NCI-H774 (cell line): ENCODE measurements around the gene PDRG1.
"Not testable (repeated sequence)": the region's sequence is repeated elsewhere in the genome, so short reads cannot be mapped to it uniquely, and the experiment has no call there.

ENCODE experiments used
- DNase-seq: peaks from one replicate; lab custom pipeline; 2025; lab: John Stamatoyannopoulos, UW

PDRG1 gene

DNA sequence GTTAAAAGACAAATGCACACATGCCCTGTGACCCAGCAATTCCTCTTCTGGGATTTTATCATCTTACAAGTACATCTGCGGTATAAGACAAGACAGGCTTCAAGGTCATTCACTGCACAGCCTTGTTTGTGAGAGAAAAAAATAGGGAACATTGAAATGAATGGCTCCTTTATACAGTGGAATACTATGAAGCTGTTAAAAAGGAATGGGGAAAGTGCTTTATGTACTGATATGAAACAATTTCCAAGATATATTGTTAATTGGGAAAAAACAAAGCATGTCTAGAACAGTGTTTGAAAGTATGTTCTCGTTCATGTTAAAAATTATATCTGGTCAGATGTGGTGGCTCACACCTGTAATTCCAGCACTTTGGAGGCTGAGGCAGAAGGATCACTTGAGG lies 25.4 kb downstream of the PDRG1 start:
- no peak for DNase-seq

DNA sequence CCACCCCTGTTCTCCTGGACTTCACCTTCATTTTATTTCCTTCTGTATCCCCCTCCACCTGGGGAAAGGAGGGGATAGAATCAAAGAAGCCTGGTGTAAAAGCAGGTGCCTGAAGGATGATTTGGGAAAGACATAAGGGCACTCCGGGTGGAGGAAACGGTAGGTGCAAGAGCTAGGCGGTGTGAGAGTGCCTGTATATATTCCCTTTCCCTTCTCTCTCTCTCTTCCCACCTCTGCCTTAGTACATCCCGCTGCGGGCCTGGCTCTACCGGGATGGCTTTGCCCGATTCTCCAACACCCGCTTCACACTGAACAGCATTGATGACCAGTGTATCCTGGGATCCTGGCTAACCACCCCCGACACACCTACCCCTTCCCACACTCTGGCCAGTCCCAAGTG lies 26.2 kb downstream of the PDRG1 start:
- DNase-seq: no peak

DNA sequence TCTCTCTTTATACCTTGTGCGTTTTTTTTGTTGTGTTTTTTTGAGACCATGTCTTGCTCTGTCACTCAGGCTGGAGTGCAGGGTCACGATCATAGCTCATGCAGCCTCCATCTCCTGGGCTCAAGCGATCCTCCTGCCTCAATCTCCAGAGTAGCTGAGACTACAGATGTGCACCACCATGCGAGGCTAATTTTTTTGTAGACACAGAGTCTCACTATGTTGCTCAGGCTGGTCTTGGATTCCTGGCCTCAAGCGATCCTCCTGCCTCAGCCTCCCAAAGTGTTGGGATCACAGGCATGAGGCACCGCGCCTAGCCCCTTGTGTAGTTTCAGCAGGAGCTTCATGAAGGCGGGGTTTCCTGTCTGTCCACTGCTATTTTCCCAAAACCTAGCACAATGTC lies 27.3 kb downstream of the PDRG1 start:
- no peak for DNase-seq

DNA sequence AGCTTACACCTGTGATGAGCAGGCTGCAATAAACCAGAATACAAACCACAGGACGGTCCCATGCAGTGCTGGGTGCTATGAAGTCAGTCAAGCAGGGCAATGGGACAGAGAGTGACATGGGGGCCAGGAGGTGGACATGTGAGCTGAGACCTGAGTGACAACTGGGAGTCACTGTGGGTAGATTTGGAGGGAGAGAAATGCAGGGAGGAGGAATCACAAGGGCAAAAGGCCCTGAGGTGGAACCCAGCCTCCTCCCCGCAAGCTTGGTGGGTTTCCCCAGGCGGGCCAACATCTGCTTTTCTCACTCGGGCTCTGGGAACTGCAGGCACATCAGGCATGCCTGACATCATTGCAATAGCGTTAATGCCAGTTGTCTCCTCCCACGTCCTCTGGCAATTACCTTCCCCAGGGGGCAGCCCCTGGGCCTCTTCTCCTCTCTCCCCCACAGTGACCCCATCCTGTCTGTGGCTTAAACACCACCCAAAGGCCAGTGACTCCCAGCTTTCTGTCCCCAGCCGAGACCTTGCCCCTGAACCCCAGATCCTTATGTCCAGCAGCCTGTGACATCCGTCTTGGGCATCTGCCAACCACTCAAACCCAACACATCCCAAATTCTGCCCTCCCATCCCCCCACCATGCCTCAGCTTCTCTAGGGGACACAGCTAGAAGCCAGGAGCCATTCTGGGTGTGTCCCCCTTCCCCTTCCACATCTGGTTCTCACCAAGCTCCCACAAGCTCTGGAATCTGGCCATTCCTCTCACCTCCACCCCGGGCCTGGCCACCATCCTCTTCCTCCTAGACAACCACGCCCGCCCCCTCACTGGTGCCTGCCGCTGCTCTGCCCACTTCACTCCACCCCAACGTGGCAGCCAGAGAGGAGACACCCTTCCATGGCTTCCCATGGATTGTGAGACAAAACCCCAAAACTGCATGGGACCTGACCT lies 28.2 kb downstream of the PDRG1 start:
- DNase-seq: no peak

DNA sequence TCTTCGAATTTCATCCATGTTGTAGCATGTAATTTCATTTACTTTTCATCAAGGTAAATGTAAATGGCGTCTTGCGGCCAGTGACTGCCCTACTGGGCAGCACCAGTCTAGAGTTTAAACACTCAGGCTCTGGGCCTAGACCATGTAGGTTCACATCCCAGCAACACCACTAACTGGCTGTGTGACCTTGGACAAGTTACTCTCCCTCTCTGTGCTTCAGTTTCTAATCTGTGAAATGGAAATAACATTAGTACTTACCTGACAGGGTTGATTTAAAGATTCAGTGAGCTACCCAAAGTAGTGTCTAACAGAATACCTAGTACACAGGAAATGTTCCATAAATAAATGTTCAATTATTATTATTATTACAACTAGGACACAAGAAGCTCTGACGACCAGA lies 29.3 kb downstream of the PDRG1 start:
- no peak for DNase-seq

DNA sequence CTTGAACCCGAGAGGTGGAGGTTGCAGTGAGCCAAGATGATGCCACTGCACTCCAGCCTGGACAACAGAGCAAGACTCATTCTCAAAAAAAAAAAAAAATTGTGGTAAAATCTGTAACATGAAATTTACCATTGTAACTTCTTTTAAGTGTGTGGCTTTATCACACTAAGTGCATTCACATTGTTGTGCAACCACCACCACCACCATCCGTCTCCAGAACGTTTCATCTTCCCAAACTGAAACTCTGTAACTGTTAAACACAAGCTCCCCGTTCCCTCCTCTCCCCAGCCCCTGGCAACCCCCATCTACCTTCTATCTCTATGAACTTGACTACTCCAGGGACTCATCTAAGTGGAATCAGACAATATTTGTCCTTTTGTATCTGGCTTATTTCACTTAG lies 29.7 kb downstream of the PDRG1 start:
- no peak for DNase-seq

DNA sequence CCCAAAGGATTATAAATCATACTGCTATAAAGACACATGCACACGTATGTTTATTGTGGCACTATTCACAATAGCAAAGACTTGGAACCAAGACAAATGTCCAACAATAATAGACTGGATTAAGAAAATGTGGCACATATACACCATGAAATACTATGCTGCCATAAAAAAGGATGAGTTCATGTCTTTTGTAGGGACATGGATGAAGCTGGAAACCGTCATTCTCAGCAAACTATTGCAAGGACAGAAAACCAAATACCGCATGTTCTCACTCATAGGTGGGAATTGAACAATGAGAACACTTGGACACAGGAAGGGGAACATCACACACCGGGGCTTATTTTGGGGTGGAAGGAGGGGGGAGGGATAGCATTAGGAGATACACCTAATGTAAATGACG lies 30.4 kb downstream of the PDRG1 start:
- not testable (repeated sequence) for DNase-seq

DNA sequence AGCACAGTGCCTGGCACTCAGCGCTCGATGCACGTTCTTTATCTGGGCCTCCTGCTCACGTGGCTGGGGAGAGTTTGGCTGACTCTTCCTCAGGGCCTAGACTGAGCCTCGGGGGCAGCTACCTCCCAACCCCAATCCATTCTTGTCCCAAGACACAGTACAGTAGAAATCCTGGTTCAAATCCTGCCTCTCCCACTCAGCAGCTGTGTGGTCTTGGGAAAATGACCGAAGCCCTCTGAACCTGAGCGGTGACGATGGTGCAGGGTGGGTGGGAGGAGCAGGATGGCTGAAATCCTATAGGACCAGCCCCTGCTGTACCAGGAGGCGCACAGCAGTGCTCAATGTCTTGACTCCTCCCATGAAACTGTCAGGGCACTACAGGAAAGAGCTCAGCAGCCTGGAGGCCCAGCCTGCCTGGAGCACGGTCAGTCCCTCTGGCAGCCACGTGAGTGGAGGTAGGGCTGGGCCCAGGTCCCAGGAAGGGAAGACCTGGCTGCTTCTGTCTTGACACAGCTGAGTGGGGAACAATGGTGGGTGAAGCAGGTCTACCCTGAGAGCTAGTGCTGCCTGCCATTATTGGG lies 31.5 kb downstream of the PDRG1 start:
- no peak for DNase-seq

DNA sequence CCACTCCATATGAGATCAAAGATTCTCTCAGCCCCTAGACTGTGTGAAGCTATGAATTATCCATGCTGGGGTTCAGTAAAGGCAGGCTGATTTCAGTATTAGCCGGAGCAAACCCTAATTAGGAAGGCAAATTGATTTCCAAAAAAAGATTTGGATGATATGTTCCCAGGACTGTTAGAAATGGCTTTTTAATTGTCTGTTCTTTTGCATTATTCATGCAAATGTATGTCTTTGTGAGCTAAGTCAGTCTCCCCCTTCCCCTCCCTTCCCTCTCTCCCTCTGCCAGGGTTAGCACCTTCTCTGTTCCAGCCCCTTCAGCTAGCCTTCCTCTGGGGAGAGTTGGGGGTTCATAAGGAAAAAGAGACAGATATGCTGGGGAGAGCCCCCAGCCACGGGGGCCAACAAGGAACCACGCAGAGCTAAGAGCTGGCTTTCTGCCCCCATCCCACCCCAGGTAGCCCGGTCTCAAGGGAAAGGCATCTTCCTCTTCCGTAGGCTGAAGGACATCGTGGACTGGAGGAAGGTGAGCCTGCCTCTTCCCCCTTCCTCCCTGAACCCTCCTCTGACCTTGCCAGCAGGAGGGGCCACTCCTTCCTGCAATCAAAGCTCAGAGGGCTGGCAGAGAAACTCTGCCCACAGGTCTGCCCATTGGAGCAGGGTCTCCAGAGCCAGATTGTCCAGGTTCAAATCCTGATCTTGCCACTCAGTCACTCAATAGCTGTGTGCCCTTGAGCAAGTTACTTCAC lies 32.3 kb downstream of the PDRG1 start:
- DNase-seq: no peak

DNA sequence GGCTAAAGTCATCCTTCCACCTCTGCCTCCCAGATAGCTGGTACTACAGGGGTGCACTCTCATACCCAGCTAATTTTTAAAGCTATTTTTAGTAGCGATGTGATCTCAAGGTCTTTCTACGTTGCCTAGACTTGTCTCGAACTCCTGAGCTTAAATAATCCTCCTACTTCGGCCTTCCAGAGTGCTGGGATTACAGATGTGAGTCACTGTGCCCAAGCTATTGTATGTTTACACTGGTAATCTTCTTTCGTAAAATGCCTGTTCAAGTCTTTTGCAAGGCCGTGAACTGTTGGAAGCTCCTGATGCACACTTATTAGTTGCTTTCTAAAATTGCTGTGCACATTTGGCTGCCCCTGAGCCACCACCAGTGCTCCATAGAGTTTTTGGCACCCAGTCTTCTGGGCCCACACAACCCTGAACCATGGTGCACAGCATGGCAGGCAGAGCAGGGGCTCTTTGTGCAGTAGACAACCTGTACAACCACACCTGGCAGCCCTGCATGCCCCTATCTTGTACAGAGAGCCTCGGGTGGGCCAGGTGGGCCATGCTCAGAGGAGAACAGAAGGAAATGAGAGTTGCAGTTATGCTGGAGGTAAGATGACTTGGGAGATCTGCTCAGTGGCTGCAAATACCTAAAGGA lies 33.3 kb downstream of the PDRG1 start:
- no peak for DNase-seq

DNA sequence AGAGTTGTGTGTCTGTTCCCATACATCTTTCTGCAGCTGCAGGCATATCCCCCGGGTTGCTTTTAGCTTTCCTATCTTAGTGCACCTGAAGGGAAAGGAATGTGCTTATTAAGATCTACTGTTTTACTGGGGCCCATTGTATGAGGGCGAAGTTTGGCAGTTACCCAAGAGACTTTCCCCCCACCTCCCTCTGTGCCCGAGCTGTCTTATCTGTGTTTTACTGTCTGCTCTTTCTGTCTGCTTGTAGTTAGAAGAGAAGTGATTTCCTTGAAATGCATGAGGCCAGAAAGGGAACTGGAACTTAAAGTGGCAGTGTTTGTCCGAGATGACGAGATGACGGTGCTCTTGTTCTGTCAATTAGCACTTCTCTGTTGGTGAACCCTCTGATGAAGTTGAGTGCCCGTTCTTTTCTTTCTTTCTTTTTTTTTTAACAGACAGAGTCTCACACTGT lies 33.9 kb downstream of the PDRG1 start:
- DNase-seq: not testable (repeated sequence)

DNA sequence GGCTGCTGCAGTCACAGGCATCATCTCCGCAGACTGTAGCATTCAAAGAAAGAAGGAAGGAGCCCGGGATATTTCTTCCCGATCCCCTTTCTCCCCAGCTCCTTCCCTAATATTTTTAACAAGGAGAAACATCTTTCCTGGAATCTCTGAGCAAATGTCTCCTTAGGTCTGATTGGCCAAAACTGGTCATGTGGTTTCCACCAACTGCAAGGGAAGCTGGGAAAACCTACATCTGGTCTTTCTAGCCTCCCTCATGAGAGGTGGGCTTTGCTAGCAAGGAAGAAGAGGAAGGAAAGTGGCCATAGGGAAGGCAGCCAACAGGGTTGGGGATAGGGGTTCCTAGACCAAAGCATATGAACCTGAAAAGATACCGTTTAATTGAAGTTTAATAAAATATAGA lies 35.1 kb downstream of the PDRG1 start:
- no peak for DNase-seq

DNA sequence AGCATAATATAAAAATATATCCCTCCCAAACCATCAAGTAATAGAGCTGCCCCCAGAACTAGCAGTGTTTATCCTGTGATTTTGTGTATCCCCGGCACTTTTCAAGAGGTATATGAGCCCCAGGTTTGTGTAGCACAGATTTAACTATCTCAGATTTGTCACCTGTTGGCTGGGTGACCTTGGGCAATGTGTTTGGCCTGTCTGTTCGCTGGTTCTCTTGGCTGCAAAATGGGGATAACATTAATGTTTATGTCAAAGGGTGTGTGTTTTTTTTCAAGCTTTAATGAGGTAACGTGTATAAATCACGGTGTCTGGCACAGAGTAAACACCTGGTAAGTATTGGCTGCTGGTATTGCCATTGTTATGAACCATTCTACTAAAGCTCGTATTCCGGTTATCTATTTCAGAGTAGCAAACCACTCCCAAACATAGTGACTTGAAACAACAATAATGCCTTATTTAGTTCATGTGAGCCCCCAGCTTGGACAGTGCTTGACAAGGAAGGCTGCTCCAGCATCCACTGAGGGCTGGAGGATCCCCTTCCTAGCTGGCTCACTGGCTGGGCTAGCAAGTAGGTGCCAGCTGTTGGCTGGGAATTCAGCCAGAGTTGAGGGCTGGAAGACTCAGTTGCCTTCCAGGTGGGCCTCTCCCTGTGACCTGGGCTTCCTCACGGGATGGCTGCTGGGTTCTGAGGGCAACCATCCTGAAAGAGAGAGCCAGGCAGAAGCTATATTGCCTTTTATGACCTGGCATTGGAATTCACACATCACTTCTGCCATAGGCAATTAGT lies 36.2 kb downstream of the PDRG1 start:
- peak; percentile 37 for DNase-seq

DNA sequence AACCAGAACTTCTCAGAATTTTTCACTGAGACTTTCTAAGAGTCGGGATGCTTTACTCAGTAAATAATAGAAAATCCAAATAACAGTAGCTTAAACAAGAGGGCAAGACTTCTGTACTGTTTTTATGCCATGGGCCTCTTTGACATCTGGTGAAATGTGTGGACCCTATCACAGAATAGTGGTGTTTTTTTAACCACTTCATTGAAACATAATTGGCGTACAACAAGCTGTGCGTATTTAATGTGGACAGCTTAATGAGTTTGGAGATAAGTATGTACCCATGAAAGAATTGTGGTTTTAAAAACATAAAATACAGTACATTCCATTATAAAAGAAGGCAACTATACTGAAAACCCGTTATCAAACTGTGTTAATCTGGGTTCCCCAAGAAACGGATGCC lies 37.7 kb downstream of the PDRG1 start:
- no peak for DNase-seq

DNA sequence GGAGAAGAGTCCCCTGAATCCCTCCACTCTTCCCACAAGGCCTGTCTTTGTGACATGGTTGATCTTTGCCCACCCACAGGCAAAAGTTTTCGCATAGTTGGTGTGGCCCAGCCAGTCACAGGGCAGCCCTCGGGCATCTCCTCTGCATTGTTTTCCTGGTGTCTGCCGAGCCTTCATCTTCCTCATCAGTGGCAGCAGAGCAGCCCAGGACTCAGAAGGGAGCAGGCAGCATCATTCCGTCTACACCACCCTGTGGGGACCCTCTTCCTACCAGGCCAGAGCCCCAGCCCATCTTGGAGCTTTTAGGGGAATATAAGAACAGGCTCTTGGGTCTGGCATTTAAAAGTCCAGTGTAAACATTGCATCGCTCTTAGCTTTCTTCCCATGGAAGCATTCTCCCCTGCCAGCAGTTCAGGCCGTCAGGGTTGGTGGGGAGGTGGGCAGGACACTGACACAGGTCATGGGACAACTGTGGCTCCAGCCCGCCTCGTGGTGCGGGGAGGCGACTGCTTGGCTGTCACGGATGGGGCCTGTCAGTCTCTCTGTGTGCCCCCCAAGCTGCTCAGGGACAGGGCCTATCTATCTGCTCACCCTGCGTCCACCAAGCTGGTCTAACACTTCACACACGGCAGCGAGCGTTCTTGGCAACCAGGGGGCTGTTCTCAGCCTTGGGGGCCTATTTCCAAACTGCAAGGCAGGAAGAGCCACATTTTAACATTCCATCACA lies 38.3 kb downstream of the PDRG1 start:
- DNase-seq: no peak

DNA sequence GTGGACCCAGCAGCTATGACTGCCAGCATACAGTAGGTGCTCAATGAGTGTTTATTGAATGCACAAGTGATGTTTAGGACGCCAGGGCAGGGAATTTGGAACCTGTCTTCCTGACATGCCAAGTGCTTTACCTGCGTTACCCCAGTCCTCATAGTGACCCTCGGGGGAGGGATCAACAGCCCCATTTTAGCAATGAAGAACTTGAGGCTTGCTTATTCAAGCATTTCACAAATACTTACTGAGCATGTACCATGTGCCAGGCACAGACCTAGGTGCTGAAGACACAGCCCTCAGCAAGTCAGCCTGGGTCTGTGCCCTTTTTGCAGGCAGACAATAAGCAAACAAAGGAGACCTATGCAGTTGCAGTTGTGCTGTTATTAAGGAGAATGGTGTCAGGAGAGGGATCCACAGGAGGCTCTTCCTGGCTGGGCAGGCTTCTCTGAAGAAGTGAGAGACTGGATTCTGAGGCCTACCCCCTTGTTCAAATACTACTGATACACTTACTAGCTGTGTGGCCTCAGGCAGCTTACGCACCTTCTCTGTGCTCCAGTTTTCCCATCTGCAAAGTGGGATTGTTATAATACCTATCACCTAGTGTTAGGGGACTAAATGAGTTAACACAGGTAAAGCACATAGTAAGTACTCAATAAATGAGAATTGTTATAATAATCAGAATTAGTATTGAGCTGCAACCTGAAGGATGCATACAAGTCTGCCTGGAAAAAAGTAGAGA lies 41.6 kb downstream of the PDRG1 start:
- DNase-seq: no peak

DNA sequence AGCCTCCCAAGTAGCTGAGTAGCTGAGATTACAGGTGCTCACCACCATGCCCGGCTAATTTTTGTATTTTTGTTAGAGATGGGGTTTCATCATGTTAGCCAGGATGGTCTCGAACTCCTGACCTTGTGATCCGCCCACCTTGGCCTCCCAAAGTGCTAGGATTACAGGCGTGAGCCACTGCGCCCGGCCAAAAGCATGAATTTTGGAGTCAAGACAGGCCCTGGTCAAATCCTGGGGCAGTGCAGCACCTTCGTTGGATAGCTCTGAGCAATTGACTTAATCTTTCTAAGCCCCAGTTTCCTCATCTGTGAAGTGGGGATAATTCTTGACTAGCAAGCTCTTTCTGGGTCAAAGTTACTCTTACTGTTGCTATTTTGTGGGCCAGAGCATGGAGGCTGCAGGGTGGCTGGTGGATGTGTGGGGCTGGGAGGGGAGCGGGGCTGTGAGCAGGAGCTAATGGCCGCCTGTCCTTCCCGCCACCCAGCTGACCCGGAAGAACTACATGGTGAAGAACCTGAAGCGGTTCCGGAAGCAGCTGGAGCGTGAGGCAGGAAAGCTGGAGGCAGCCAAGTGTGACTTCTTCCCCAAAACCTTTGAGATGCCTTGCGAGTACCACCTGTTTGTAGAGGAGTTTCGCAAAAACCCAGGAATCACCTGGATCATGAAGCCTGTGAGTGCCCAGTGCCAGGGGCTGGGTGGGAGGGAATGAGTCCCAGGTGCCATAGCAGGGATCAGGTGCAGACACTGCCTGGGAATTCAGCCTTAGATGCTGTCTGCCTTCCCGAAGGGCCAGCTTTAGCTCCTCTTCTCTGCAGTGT lies 42.4 kb downstream of the PDRG1 start:
- no peak for DNase-seq

DNA sequence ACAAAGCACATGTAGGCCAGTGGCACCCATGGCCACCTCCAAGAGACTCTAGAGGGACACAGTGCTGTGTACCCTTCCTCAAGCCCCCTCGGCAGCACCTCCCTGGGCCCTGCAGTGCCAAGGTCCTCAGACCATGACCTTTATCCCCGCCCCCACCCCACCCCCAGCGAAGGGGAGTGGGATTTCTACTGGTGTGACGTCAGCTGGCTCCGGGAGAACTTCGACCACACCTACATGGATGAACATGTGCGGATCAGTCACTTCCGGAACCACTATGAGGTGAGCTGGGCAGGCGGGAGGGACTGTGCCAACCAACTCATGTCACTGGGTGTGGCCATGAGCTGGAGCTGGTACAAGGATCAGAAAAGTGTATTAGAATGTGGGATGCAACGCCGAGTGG lies 43.4 kb downstream of the PDRG1 start:
- DNase-seq: no peak

DNA sequence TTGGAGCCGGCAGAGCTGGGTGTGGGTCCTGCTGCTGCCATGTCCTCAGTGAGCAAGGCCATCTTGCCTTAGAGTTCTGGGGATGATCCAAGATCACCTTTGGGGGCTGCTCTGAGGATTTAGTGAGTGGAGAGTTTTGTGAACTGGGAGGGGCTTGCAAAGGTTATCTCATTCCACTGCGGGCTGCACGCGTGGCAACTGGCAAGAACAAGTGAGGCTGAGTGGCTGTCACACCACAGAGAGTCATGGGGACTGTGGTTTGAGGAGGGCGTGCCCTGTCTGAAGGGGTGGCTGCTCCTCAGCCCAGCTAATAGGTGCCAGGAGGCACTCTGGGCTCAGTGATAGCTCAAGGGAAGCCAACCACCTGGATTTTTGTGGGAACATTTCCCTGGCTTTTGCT lies 43.8 kb downstream of the PDRG1 start:
- no peak for DNase-seq
